SK-N-SH (cell line): Measurements from ENCODE around the gene PSME2. TPM values are rescaled to one million over a fixed set of nuclear protein-coding genes. Genes with fewer than 3 reads are reported as not detected.
"Not testable (repeated sequence)": the region's sequence is repeated elsewhere in the genome, so short reads cannot be mapped to it uniquely, and the experiment has no call there.

ENCODE experiments used
- CTCF ChIA-PET: fragments of 300-600, 350-600 bp; formaldehyde crosslinking; extraction: SDS; loops from one replicate; lab custom pipeline; 2021; lab: Yijun Ruan, JAX
- POLR2A ChIA-PET: fragments of 350-600 bp; sonication (Branson Sonifier 250); formaldehyde crosslinking; extraction: SDS; loops from one replicate; lab custom pipeline; 2020; ENCODE audit warnings: antibody characterized with exemption, inconsistent platforms; lab: Yijun Ruan, JAX
- DNase-seq: peaks from one replicate; pipeline ENCODE4 v3.0.0; 2012
- H2AFZ ChIP-seq: fragments of 200-600 bp; sonication (generic); 2 replicates; pipeline ENCODE4 v1.8.1; 2016; ENCODE audit warnings: antibody characterized with exemption, mild to moderate bottlenecking, low read depth
- H3F3A ChIP-seq: fragments of 200-600 bp; sonication (generic); replicated peaks from 2 replicates; pipeline ENCODE3; 2016; ENCODE audit warnings: antibody characterized with exemption, mild to moderate bottlenecking; ENCODE audit not compliant: insufficient read depth
- H3K27ac ChIP-seq, 2 experiments: fragments of 200-500 bp in 1 of 2; fragments of 200-600 bp in 1 of 2; sonication (Bioruptor generic) in 1 of 2; sonication (generic), shearing (Covaris generic) in 1 of 2; 2 replicates each; pipeline versions ENCODE4 v1.5.1 to v1.6.1; 2014 to 2016; ENCODE audit warnings: low read depth in 2 of 2, inconsistent platforms in 1 of 2, low read length in 1 of 2, mild to moderate bottlenecking in 1 of 2, mixed read lengths in 1 of 2
- H3K27me3 ChIP-seq: fragments of 200-600 bp; sonication (generic), shearing (Covaris generic); 2 replicates; pipeline ENCODE4 v1.6.1; 2016; ENCODE audit warnings: mixed run types; ENCODE audit not compliant: insufficient read depth
- H3K36me3 ChIP-seq, 2 experiments: fragments of 200-500 bp in 1 of 2; fragments of 200-600 bp in 1 of 2; sonication (Bioruptor generic) in 1 of 2; sonication (generic) in 1 of 2; replicated peaks in 1 of 2; 2 replicates each; pipeline versions ENCODE3 to v1.5.1; 2014 to 2016; ENCODE audit warnings: low read length in 1 of 2, mild to moderate bottlenecking in 1 of 2; ENCODE audit not compliant: insufficient read depth in 2 of 2, control insufficient read depth in 1 of 2
- H3K4me1 ChIP-seq, 2 experiments: fragments of 200-500 bp in 1 of 2; fragments of 200-600 bp in 1 of 2; sonication (Bioruptor generic) in 1 of 2; sonication (generic), shearing (Covaris generic) in 1 of 2; 2 replicates each; pipeline versions ENCODE4 v1.5.1 to v1.6.1; 2014 to 2016; ENCODE audit warnings: low read depth in 1 of 2, low read length in 1 of 2, mixed run types in 1 of 2; ENCODE audit not compliant: insufficient read depth in 2 of 2, control insufficient read depth in 1 of 2
- H3K4me2 ChIP-seq: fragments of 200-600 bp; sonication (generic), shearing (Covaris generic); 2 replicates; pipeline ENCODE4 v1.6.1; 2017; ENCODE audit warnings: mixed run types
- H3K4me3 ChIP-seq, 2 experiments: fragments of 200-500 bp in 1 of 2; fragments of 200-600 bp in 1 of 2; sonication (Bioruptor generic) in 1 of 2; sonication (generic), shearing (Covaris generic) in 1 of 2; 2 replicates each; pipeline versions ENCODE4 v1.5.1 to v1.8.1; 2014 to 2016; ENCODE audit warnings: low read depth in 2 of 2, inconsistent platforms in 1 of 2, low read length in 1 of 2, mild to moderate bottlenecking in 1 of 2, mixed read lengths in 1 of 2, moderate library complexity in 1 of 2
- H3K79me2 ChIP-seq: fragments of 200-600 bp; sonication (generic); 2 replicates; pipeline ENCODE4 v1.8.1; 2017; ENCODE audit warnings: mild to moderate bottlenecking; ENCODE audit not compliant: insufficient read depth
- H3K9ac ChIP-seq: fragments of 200-600 bp; sonication (generic); 2 replicates; pipeline ENCODE4 v1.6.1; 2017; ENCODE audit warnings: mixed run types
- H3K9me2 ChIP-seq: fragments of 200-600 bp; sonication (generic); 2 replicates; pipeline ENCODE4 v1.6.1; 2017; ENCODE audit warnings: mixed run types
- H3K9me3 ChIP-seq: fragments of 200-600 bp; sonication (generic); 2 replicates; pipeline ENCODE4 v1.6.1; 2017; ENCODE audit warnings: mixed run types, mild to moderate bottlenecking, moderate library complexity
- H4K20me1 ChIP-seq: fragments of 200-600 bp; sonication (generic); 2 replicates; pipeline ENCODE4 v1.6.1; 2017; ENCODE audit warnings: mild to moderate bottlenecking, mixed run types; ENCODE audit not compliant: insufficient read depth
- FOXJ3 ChIP-seq: sonication (generic); formaldehyde crosslinking; IDR thresholded peaks from 2 replicates; pipeline ENCODE4 v1.5.1; 2020; ENCODE audit warnings: mild to moderate bottlenecking, missing genetic modification reagents
- FOXM1 ChIP-seq: IDR thresholded peaks from 2 replicates; pipeline ENCODE4 v1.4.0; 2012; ENCODE audit warnings: low read depth, mild to moderate bottlenecking
- JUND ChIP-seq: IDR thresholded peaks from 2 replicates; pipeline ENCODE4 v1.4.0; 2012
- MEF2A ChIP-seq: IDR thresholded peaks from 2 replicates; pipeline ENCODE4 v1.4.0; 2012; ENCODE audit warnings: low read depth, borderline replicate concordance
- NFIC ChIP-seq: IDR thresholded peaks from 2 replicates; pipeline ENCODE4 v1.4.0; 2012; ENCODE audit warnings: borderline replicate concordance
- POLR2AphosphoS5 ChIP-seq: IDR thresholded peaks from 2 replicates; pipeline ENCODE4 v1.6.1; 2012; ENCODE audit warnings: low read depth, low read length
- RAD21 ChIP-seq: IDR thresholded peaks from 2 replicates; pipeline ENCODE4 v1.6.1; 2012; ENCODE audit warnings: mild to moderate bottlenecking, low read length
- RFX5 ChIP-seq: IDR thresholded peaks from 2 replicates; pipeline ENCODE4 v1.6.1; 2012; ENCODE audit warnings: mild to moderate bottlenecking, improper control_type of control experiment, low read length
- SMC3 ChIP-seq: IDR thresholded peaks from 2 replicates; pipeline ENCODE4 v1.6.1; 2012; ENCODE audit warnings: low read depth, low read length, improper control_type of control experiment
- TAF1 ChIP-seq: IDR thresholded peaks from 2 replicates; pipeline ENCODE4 v1.6.1; 2012; ENCODE audit warnings: low read depth, mild to moderate bottlenecking, low read length, moderate library complexity, borderline replicate concordance
- TCF12 ChIP-seq: IDR thresholded peaks from 2 replicates; pipeline ENCODE4 v1.4.0; 2012
- USF1 ChIP-seq: IDR thresholded peaks from 2 replicates; pipeline ENCODE4 v1.4.0; 2012; ENCODE audit warnings: low read depth, borderline replicate concordance
- WGBS: methylation state at CpG from one replicate; pipeline ENCODE4 v1.1.6; 2017; ENCODE audit warnings: low lambda C conversion rate; 5-methylcytosine and 5-hydroxymethylcytosine counted together
- polyA plus RNA-seq, 3 experiments: library from polyadenylated mRNA; depleted of rRNA; stranded (reverse); fragments of >200 nt; gene quantifications; 2 replicates each; pipeline ENCODE4 v1.2.3, GENCODE V29; 2012
- TF ChIP-seq, protein P1 (sequence below): IDR thresholded peaks from 2 replicates; pipeline ENCODE4 v1.4.0; 2012; ENCODE audit warnings: low read depth
- TF ChIP-seq, protein P2 (sequence below): fragments of 150-350 bp; IDR thresholded peaks from 2 replicates; pipeline ENCODE4 v1.6.1; 2017; ENCODE audit warnings: antibody characterized with exemption, low read length, low read depth, borderline replicate concordance

The PSME2 gene
- polyA plus RNA-seq, 1 of the 3 experiments (the other 2 are of a cell fraction), result 147 TPM

- H3K4me3 ChIP-seq, result no peak overlapping the region
- no peaks in the 10 kb centered on the region for H3K79me2 ChIP-seq
- no peaks in the 10 kb centered on the region for H3K9me2 ChIP-seq
- H3K27me3 ChIP-seq, result no peaks in the 10 kb centered on the region
- H3K27ac ChIP-seq, result no peak overlapping the region
- H3K9me3 ChIP-seq, result no peaks in the 10 kb centered on the region
- CTCF ChIA-PET, result interaction anchor here (9.9 to 25.4 kb wide), 2 partner anchors 12 to 41 kb away, joined by 219 to 1159 read pairs; partner anchors contain the start of genes CARMIL3, CPNE6 and PCK2
- no peak overlapping the region for H2AFZ ChIP-seq
- no peak overlapping the region for H3K4me2 ChIP-seq
- H3K36me3 ChIP-seq, result peaks cover 0 to 11% of the 10 kb centered on the region in 2 experiments
- no peaks in the 10 kb centered on the region for H4K20me1 ChIP-seq
- H3F3A ChIP-seq, result peaks cover 4% of the 10 kb centered on the region
- POLR2A ChIA-PET, result interaction anchor here (0.7 to 1.7 kb wide), 4 partner anchors 10 to 44 kb away, joined by 3 to 5 read pairs (median 4); no protein-coding TSS in a partner anchor
- no peak for DNase-seq
- TF ChIP-seq, protein P1, sequence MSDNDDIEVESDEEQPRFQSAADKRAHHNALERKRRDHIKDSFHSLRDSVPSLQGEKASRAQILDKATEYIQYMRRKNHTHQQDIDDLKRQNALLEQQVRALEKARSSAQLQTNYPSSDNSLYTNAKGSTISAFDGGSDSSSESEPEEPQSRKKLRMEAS, result no peak
- TF ChIP-seq MEF2A (no peak), USF1 (no peak), POLR2AphosphoS5 (no peak), JUND (no peak), FOXJ3 (no peak), RFX5 (no peak), FOXM1 (no peak), NFIC (no peak), SMC3 (no peak), TAF1 (no peak), TCF12 (no peak), RAD21 (no peak)
- TF ChIP-seq, protein P2, sequence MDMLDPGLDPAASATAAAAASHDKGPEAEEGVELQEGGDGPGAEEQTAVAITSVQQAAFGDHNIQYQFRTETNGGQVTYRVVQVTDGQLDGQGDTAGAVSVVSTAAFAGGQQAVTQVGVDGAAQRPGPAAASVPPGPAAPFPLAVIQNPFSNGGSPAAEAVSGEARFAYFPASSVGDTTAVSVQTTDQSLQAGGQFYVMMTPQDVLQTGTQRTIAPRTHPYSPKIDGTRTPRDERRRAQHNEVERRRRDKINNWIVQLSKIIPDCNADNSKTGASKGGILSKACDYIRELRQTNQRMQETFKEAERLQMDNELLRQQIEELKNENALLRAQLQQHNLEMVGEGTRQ, result no peak
- no peak overlapping the region for H3K9ac ChIP-seq
- WGBS, result 85% methylated on average over 4 of the region's 4 CpGs
- no peaks in the 10 kb centered on the region; a peak in 1 of 4 replicates for H3K4me1 ChIP-seq
Measured at GRCh38 chr14:24106672-24107271, 39.6 kb downstream of the PSME2 start.

DNA sequence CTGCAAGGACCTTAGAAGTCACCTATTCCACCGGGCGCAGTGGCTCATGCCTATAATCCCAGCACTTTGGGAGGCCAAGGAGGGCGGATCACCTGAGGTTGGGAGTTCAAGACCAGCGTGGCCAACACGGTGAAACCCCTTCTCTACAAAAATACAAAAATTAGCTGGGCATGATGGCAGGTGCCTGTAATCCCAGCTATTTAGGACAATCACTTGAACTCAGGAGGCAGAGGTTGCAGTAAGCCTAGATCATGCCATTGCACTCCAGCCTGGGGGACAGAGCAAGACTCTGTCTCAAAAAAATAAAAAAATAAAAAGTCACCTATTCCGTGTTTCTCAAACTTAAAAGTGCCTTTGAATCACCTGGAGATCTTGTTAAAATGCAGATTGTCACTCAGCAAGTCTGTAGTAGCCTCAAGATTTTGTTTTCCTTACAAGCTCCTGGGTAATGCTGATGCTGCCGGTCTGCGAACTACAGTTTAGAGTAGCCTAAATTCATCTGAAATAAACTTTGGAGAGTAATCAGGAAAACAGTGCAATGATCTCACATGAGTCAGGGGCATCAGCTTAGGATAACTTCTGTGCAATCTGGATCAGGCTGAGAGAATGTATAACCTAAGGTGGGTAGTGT is 40.7 kb downstream of the PSME2 start:
- H3K4me2 ChIP-seq, H3K4me1 ChIP-seq: not testable (repeated sequence)
- POLR2A ChIA-PET, result interaction anchor here (0.7 to 1.7 kb wide), 3 partner anchors 9 to 47 kb away, joined by 3 to 6 read pairs (median 5); no protein-coding TSS in a partner anchor

More for the DNA sequence above, 40.7 kb downstream of the PSME2 start:
- not testable (repeated sequence) for H3K79me2 ChIP-seq, H3K27me3 ChIP-seq, H3F3A ChIP-seq, H2AFZ ChIP-seq, H3K9me3 ChIP-seq, H3K27ac ChIP-seq, DNase-seq, H3K9ac ChIP-seq, H3K9me2 ChIP-seq, H3K4me3 ChIP-seq, H4K20me1 ChIP-seq
- H3K36me3 ChIP-seq, result peaks cover 0 to 14% of the 10 kb centered on the region in 2 experiments
- CTCF ChIA-PET, result interaction anchor here (9.9 to 25.4 kb wide), 2 partner anchors 11 to 40 kb away, joined by 219 to 1159 read pairs; partner anchors contain the start of genes CARMIL3, CPNE6 and PCK2
- 95% methylated on average over 8 of the region's 8 CpGs for WGBS
